AG04449 (cell line): Measurements from ENCODE around the gene STH.
"Not testable (repeated sequence)": the region's sequence is repeated elsewhere in the genome, so short reads cannot be mapped to it uniquely, and the experiment has no call there.

Experiments
- CTCF ChIA-PET: fragments of 350-600 bp; formaldehyde crosslinking; extraction: SDS; loops from one replicate; lab custom pipeline; 2021; ENCODE audit warnings: antibody characterized with exemption; lab: Yijun Ruan, JAX
- POLR2A ChIA-PET: fragments of 400-600, 350-600 bp; formaldehyde crosslinking; extraction: SDS; loops from one replicate; lab custom pipeline; 2020; ENCODE audit warnings: antibody characterized with exemption, inconsistent platforms; lab: Yijun Ruan, JAX
- DNase-seq: peaks from one replicate; pipeline ENCODE4 v3.0.0-alpha.2; 2010; ENCODE audit warnings: low read depth, low spot score
- H3K4me3 ChIP-seq: 2 replicates; pipeline ENCODE4 v1.5.1; 2011; ENCODE audit warnings: low read depth, mild to moderate bottlenecking, control low read depth, low read length
- CTCF ChIP-seq: IDR thresholded peaks from one replicate; pipeline ENCODE4 v1.5.1; 2011; ENCODE audit warnings: mild to moderate bottlenecking, moderate library complexity, low read length, control low read depth, inconsistent platforms; ENCODE audit not compliant: insufficient read depth; ENCODE audit errors: missing control alignments

STH gene

GRCh38 chr17:46012506-46013079 is 13.5 kb downstream of the STH start:
- POLR2A ChIA-PET: no interaction called here
- no peak for DNase-seq
- CTCF ChIA-PET: interaction anchor here (0.9 to 4.4 kb wide), 6 partner anchors 8 to 200 kb away, joined by 3 to 29 read pairs (median 7); partner anchors contain the start of gene KANSL1
- H3K4me3 ChIP-seq: no peak overlapping the region
- TF ChIP-seq CTCF: no peak

GRCh38 chr17:46013127-46013501 is 14.1 kb downstream of the STH start:
- ChIA-PET CTCF (interaction anchor here (0.9 to 4.4 kb wide), 7 partner anchors 8 to 202 kb away, joined by 3 to 29 read pairs (median 4); partner anchors contain the start of gene KANSL1), POLR2A (no interaction called here)
- no peak for DNase-seq
- no peak for TF ChIP-seq CTCF
- no peak overlapping the region for H3K4me3 ChIP-seq

GRCh38 chr17:46013502-46014165 is 14.6 kb downstream of the STH start:
- POLR2A ChIA-PET: no interaction called here
- CTCF ChIA-PET: interaction anchor here (0.9 to 4.4 kb wide), 7 partner anchors 8 to 202 kb away, joined by 3 to 29 read pairs (median 4); partner anchors contain the start of gene KANSL1
- peak; percentile 10 for DNase-seq
- no peak for TF ChIP-seq CTCF
- no peak overlapping the region for H3K4me3 ChIP-seq

DNA sequence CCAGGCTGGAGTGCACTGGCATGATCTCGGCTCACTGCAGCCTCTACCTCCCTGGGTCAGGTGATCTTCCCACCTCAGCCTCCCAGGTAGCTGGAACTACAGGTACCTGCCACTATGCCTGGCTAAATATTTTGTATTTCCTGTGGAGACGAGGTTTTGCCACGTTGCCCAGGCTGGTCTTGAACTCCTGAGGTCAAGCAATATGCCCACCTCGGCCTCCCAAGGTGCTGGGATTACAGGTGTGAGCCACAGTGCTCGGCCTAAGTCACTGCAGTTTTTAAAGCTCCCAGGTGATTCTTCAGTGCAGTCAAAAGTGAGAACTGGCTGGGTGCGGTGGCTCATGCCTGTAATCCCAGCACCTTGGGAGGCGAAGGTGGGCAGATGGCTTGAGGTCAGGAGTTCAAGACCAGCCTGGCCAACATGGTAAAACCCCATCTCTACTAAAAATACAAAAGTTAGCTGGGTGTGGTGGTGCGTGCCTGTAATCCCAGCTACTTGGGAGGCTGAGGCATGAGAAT is 20.4 kb downstream of the STH start:
- CTCF ChIA-PET: interaction anchor here (0.7 to 1.9 kb wide), 3 partner anchors 12 to 193 kb away, joined by 3 to 5 read pairs (median 4); no protein-coding TSS in a partner anchor
- H3K4me3 ChIP-seq, DNase-seq, POLR2A ChIA-PET: not testable (repeated sequence)

- DNase-seq: no peak
- ChIA-PET CTCF (interaction anchor here (1.5 to 1.9 kb wide), 3 partner anchors 12 to 193 kb away, joined by 4 to 6 read pairs (median 5); no protein-coding TSS in a partner anchor), POLR2A (no interaction called here)
- no peak for TF ChIP-seq CTCF
- no peak overlapping the region for H3K4me3 ChIP-seq
Measured at GRCh38 chr17:46020023-46020761, 21.1 kb downstream of the STH start.

GRCh38 chr17:46020998-46021397 is 21.9 kb downstream of the STH start:
- ChIA-PET POLR2A (no interaction called here), CTCF (interaction anchor here (0.6 to 1.9 kb wide), 5 partner anchors 8 to 172 kb away, joined by 3 to 6 read pairs (median 5); partner anchors contain the start of gene KANSL1)
- H3K4me3 ChIP-seq: no peak overlapping the region
- no peak for DNase-seq
- no peak for TF ChIP-seq CTCF

DNA sequence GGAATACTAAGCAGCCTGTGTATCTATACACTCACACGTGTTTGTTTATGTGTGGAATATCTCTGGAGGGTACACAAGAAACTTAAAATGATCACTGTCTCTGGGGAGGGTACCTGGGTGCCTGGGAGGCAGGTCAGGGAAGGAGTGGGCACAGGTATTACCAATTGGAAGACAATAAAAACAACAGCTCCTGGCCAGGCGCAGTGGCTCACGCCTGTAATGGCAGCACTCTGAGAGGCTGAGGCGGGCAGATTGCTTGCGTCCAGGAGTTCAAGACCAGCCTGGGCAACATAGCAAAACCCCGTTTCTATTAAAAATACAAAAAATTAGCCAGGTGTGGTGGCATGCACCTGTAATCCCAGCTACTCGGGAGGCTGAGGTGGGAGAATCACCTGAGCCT is 24.3 kb downstream of the STH start:
- H3K4me3 ChIP-seq, POLR2A ChIA-PET, DNase-seq: not testable (repeated sequence)
- CTCF ChIA-PET: interaction anchor here (0.8 to 1.5 kb wide), 2 partner anchors 21 to 170 kb away, joined by 3 to 4 read pairs; partner anchors contain the start of gene KANSL1
